K562 (cell line): ENCODE data around the gene SBNO1. TPM values are rescaled to one million over a fixed set of nuclear protein-coding genes. Genes with fewer than 3 reads are reported as not detected.
A peak's percentile ranks its signal among the peaks of the same experiment; 100 is the strongest.

Experiments
- ARNT ChIP-seq, 2 experiments: fragments of 450-650 bp; IDR thresholded peaks; 2 replicates each; pipeline ENCODE4 v1.6.1; 2016; ENCODE audit warnings: mild to moderate bottlenecking in 1 of 2
- CHCHD3 ChIP-seq: fragments of 250-450 bp; sonication (Bioruptor Pico); IDR thresholded peaks from 2 replicates; pipeline ENCODE4 v2.1.2; 2022; ENCODE audit warnings: mild to moderate bottlenecking
- CTBP1 ChIP-seq: fragments of 450-650 bp; IDR thresholded peaks from 2 replicates; pipeline ENCODE4 v1.6.1; 2016; ENCODE audit warnings: borderline replicate concordance
- FOXP1 ChIP-seq: sonication (generic); formaldehyde crosslinking; IDR thresholded peaks from 2 replicates; pipeline ENCODE4 v1.8.0; 2022; ENCODE audit warnings: mild to moderate bottlenecking, missing genetic modification reagents
- HDAC1 ChIP-seq, 2 experiments: fragments of 450-650 bp; IDR thresholded peaks; 2 replicates each; pipeline ENCODE4 v1.6.1; 2016 to 2017; ENCODE audit warnings: inconsistent platforms in 1 of 2, mild to moderate bottlenecking in 1 of 2, moderate library complexity in 1 of 2
- HNRNPLL ChIP-seq: fragments of 200-400 bp; formaldehyde crosslinking; IDR thresholded peaks from 2 replicates; pipeline ENCODE4 v1.6.1; 2017; ENCODE audit warnings: low read length, low read depth, mild to moderate bottlenecking; ENCODE audit not compliant: poor library complexity, severe bottlenecking
- MTA1 ChIP-seq: fragments of 450-650 bp; IDR thresholded peaks from 2 replicates; pipeline ENCODE4 v1.6.1; 2017; ENCODE audit warnings: borderline replicate concordance
- MTA2 ChIP-seq: fragments of 450-650 bp; IDR thresholded peaks from 2 replicates; pipeline ENCODE4 v1.6.1; 2016; ENCODE audit warnings: low read depth
- NELFE ChIP-seq: IDR thresholded peaks from 2 replicates; pipeline ENCODE4 v1.6.1; 2011; ENCODE audit warnings: mild to moderate bottlenecking; ENCODE audit not compliant: insufficient read depth, insufficient read length
- RBBP5 ChIP-seq: fragments of 200-600 bp; sonication (generic); IDR thresholded peaks from 2 replicates; pipeline ENCODE4 v1.6.1; 2012; ENCODE audit warnings: borderline replicate concordance, mild to moderate bottlenecking, low read length, control low read depth, inconsistent platforms; ENCODE audit not compliant: insufficient read depth, poor library complexity, severe bottlenecking
- SMARCA4 ChIP-seq: fragments of 450-650 bp; IDR thresholded peaks from 2 replicates; pipeline ENCODE4 v1.6.1; 2016
- TCF3 ChIP-seq: sonication (generic); formaldehyde crosslinking; IDR thresholded peaks from 2 replicates; pipeline ENCODE4 v1.4.0; 2020; ENCODE audit warnings: mild to moderate bottlenecking, missing genetic modification reagents
- ZNF41 ChIP-seq: fragments of 250-450 bp; sonication (Bioruptor Pico); conservative IDR thresholded peaks from 2 replicates; pipeline ENCODE4 v1.4.0; 2020; ENCODE audit warnings: mild to moderate bottlenecking
- ZNF644 ChIP-seq: fragments of 200-800 bp; sonication (Bioruptor generic); IDR thresholded peaks from 2 replicates; pipeline ENCODE4 v1.6.1; 2016; ENCODE audit warnings: low read depth, missing genetic modification characterization, missing compliant biosample characterization
- polyA plus RNA-seq, 8 experiments: library from polyadenylated mRNA; depleted of rRNA in 4 of 8; stranded (reverse) in 5 of 8; unstranded in 3 of 8; fragments of >200 nt; fragmentation: Nextera tagmentation in 2 of 8; fragmentation: Illumina TruSeq in 1 of 8; extraction: Ambion mirVana in 2 of 8; extraction: Trizol in 1 of 8; gene quantifications; 2 replicates each; pipeline versions ENCODE4 v1.2.1 to v1.2.3, GENCODE V29; 2011 to 2014; ENCODE audit warnings: inconsistent platforms in 1 of 8, missing spikeins in 1 of 8
- total RNA-seq, 7 experiments: library from RNA; depleted of rRNA in 6 of 7; stranded (reverse); fragments of >200 nt in 6 of 7; fragmentation: Illumina TruSeq in 2 of 7; extraction: Trizol in 2 of 7; gene quantifications; 2 replicates each; pipeline versions ENCODE4 v1.2.1 to v1.2.3, GENCODE V29; 2011 to 2021; ENCODE audit warnings: low replicate concordance in 1 of 7
- TF ChIP-seq, protein P1 (sequence below): sonication (generic); formaldehyde crosslinking; IDR thresholded peaks from 2 replicates; pipeline ENCODE4 v1.8.0; 2022; ENCODE audit warnings: mild to moderate bottlenecking, low read depth, missing genetic modification reagents
- TF ChIP-seq, protein P2 (sequence below): fragments of 450-650 bp; IDR thresholded peaks from 2 replicates; pipeline ENCODE4 v1.6.1; 2017; ENCODE audit warnings: antibody characterized with exemption, mild to moderate bottlenecking
- TF ChIP-seq, protein P3 (sequence below): sonication (generic); formaldehyde crosslinking; IDR thresholded peaks from 2 replicates; pipeline ENCODE4 v1.8.1; 2023; ENCODE audit warnings: mild to moderate bottlenecking, missing genetic modification reagents, moderate library complexity
- TF ChIP-seq, protein P4 (sequence below): sonication (generic); formaldehyde crosslinking; IDR thresholded peaks from 2 replicates; pipeline ENCODE4 v1.8.0; 2022; ENCODE audit warnings: missing genetic modification reagents, mild to moderate bottlenecking, moderate library complexity, borderline replicate concordance

The SBNO1 gene
- total and polyA plus RNA-seq, 9 of the 15 experiments (the other 6 are each of a cell fraction or from before 2014, with no cell fraction given) = 14.9 to 77.1 (median 35.9) TPM

DNA sequence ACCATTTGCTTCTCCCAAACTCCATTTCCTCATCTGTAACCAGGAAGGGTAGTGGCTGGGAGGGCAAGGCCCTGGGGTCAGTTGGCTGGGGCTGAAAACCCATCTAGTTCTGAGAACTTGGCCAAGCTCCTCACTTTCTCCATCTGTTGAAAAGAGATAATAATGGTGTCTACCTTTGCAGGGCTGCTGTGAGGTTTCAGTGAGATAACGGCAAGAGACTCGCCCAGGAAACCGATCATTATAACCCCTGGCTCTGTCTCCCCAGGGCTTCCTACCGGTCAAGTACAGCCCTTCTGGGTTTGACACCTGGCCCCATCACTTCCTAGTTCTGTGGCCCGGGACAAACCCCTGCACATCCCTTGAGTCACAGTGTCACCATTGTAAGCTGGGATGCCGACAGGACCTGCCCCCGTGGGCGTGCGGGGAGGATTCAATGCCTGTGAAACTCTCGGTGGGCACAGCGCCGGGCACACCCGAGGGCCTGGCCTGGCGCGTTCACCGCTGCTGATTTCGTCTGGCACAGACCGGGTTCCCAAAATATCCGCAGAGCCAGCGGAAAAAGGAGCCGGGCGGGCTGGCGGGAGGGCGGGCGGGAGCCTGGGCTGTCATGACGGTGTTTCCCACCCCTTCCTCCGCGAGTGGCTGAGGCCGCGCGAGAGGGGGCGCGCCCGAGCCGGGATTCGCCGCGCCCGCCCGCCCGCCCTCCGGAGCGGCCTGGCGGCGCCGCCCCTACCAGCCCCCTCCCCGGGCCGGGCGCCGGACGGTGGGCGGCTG, 23.7 kb upstream of the SBNO1 start (continued):
- TF ChIP-seq, protein P1, sequence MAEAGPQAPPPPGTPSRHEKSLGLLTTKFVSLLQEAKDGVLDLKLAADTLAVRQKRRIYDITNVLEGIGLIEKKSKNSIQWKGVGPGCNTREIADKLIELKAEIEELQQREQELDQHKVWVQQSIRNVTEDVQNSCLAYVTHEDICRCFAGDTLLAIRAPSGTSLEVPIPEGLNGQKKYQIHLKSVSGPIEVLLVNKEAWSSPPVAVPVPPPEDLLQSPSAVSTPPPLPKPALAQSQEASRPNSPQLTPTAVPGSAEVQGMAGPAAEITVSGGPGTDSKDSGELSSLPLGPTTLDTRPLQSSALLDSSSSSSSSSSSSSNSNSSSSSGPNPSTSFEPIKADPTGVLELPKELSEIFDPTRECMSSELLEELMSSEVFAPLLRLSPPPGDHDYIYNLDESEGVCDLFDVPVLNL (CRISPR knock-in tag) = no peak
- peak; percentile 91 for TF ChIP-seq SMARCA4
- TF ChIP-seq TCF3 (CRISPR knock-in tag) = peak; percentile 97
- TF ChIP-seq, protein P2, sequence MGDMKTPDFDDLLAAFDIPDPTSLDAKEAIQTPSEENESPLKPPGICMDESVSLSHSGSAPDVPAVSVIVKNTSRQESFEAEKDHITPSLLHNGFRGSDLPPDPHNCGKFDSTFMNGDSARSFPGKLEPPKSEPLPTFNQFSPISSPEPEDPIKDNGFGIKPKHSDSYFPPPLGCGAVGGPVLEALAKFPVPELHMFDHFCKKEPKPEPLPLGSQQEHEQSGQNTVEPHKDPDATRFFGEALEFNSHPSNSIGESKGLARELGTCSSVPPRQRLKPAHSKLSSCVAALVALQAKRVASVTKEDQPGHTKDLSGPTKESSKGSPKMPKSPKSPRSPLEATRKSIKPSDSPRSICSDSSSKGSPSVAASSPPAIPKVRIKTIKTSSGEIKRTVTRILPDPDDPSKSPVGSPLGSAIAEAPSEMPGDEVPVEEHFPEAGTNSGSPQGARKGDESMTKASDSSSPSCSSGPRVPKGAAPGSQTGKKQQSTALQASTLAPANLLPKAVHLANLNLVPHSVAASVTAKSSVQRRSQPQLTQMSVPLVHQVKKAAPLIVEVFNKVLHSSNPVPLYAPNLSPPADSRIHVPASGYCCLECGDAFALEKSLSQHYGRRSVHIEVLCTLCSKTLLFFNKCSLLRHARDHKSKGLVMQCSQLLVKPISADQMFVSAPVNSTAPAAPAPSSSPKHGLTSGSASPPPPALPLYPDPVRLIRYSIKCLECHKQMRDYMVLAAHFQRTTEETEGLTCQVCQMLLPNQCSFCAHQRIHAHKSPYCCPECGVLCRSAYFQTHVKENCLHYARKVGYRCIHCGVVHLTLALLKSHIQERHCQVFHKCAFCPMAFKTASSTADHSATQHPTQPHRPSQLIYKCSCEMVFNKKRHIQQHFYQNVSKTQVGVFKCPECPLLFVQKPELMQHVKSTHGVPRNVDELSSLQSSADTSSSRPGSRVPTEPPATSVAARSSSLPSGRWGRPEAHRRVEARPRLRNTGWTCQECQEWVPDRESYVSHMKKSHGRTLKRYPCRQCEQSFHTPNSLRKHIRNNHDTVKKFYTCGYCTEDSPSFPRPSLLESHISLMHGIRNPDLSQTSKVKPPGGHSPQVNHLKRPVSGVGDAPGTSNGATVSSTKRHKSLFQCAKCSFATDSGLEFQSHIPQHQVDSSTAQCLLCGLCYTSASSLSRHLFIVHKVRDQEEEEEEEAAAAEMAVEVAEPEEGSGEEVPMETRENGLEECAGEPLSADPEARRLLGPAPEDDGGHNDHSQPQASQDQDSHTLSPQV = no peak; the same call in 1 of the 2 replicates
- TF ChIP-seq FOXP1 (CRISPR knock-in tag) = 0 out of 2 replicates have a peak, but pooled peaks have one; percentile 24
- peak; percentile 69 for TF ChIP-seq RBBP5
- peak in 1 of 2 experiments; percentile 81; a peak in 1 of 4 replicates for TF ChIP-seq ARNT (IDR thresholded peaks at IDR 0.05)
- TF ChIP-seq MTA2 = peak; percentile 89
- TF ChIP-seq, protein P3, sequence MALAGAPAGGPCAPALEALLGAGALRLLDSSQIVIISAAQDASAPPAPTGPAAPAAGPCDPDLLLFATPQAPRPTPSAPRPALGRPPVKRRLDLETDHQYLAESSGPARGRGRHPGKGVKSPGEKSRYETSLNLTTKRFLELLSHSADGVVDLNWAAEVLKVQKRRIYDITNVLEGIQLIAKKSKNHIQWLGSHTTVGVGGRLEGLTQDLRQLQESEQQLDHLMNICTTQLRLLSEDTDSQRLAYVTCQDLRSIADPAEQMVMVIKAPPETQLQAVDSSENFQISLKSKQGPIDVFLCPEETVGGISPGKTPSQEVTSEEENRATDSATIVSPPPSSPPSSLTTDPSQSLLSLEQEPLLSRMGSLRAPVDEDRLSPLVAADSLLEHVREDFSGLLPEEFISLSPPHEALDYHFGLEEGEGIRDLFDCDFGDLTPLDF (CRISPR knock-in tag) = no peak
- no peak for TF ChIP-seq CHCHD3 (CRISPR knock-in tag)
- no peak for TF ChIP-seq NELFE
- TF ChIP-seq, protein P4, sequence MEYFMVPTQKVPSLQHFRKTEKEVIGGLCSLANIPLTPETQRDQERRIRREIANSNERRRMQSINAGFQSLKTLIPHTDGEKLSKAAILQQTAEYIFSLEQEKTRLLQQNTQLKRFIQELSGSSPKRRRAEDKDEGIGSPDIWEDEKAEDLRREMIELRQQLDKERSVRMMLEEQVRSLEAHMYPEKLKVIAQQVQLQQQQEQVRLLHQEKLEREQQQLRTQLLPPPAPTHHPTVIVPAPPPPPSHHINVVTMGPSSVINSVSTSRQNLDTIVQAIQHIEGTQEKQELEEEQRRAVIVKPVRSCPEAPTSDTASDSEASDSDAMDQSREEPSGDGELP (CRISPR knock-in tag) = peak; percentile 66
- peak in 1 of 2 experiments; percentile 42; a peak in 3 of 4 replicates for TF ChIP-seq HDAC1 (IDR thresholded peaks at IDR 0.05)
- TF ChIP-seq ZNF41 (CRISPR knock-in tag) = no peak
- TF ChIP-seq MTA1 = peak; percentile 34; the same call in 1 of the 2 replicates
- peak; percentile 93 for TF ChIP-seq CTBP1
- no peak for TF ChIP-seq HNRNPLL
- TF ChIP-seq ZNF644 (tag) = no peak
